ENCODE measurements around the gene TRIM7.
"Not testable (repeated sequence)": the region's sequence is repeated elsewhere in the genome, so short reads cannot be mapped to it uniquely, and the experiment has no call there.

The TRIM7 gene

DNA sequence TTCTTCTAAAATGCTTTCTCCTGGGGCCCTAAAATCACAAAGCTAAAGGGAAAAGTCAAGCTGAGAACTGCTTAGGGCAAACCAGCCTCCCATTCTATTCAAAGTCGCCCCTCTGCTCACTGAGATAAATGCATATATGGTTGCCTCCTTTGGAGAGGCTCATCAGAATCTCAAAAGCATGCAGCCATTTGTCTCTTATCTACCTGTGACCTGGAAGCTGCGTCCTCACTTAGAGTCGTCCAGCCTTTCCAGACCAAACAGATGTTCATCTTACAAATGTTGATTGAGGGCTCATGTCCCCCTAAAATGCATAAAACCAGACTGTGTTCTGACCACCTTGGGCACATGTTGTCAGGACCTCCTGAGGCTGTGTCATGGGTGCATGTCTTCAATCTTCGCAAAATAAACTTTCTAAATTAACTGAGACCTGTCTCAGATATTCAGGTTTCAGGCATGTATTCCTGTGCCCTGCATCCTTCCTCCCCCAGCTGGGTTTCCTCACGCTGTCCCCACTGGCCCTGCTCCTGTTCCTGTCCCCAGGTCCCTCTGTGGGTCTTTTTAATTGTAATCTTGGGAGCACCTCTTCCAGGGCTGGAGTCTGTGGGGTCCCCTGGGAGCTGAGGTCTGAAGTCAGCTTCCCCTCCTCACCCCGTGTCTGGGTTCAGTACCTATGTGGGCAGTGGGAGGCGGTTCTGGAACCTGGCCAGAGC lies 57.9 kb downstream of the TRIM7 start, which contains the start of gene OR2V2:
OR2V2 (plus strand) TSS at position 660 of the 710 bp plus-strand sequence. CDS start 7,357 bp downstream, outside the sequence.
- DNase-seq: not testable (repeated sequence)

DNA sequence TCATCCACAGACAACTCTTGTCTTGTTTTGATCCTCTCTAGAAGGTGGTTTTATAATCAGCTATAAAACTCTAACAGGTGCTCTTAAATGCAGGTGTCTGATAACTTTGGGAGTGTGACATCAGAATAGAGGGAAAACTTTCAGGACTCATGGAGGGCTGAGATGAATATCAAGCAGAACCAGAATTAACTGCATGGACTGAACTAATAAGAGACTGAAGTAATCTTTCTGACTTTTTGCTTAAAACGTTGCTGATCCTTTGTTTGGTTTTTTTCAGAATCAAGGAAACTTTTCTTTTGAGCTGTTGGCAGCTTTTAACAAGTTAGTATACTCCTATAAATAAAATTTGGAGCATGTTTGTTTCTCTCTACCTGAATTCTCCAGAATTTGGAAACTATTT lies 59.9 kb downstream of the TRIM7 start:
- DNase-seq: no peak
